ENCODE data around the gene BABAM1. TPM values are rescaled to one million over a fixed set of nuclear protein-coding genes. Genes with fewer than 3 reads are reported as not detected.
A peak's percentile ranks its signal among the peaks of the same experiment; 100 is the strongest.

BABAM1 gene
- total RNA-seq, result 45.8 and 60.9 TPM in 2 replicates

GRCh38 chr19:17266975-17267788, at the start of gene BABAM1:
Gene BABAM1 (plus strand): TSS chr19:17267443. CDS start chr19:17268807, 1,364 bp downstream.
- H3K36me3 ChIP-seq (ENCODE audit: control insufficient read depth, insufficient read depth, low read length), result peaks cover 11% of the 10 kb centered on the region
- FAIRE-seq, result peak; percentile 62
- DNase-seq (ENCODE audit: low read depth), result peak; percentile 99
- H3K27me3 ChIP-seq (ENCODE audit: control insufficient read depth, insufficient read depth, low read length), result no peaks in the 10 kb centered on the region
- peak within 1 kb of the TSS; percentile 73 for H3K4me3 ChIP-seq (ENCODE audit: low read depth, low read length)
- no peak for TF ChIP-seq CTCF (IDR thresholded peaks at IDR 0.05; ENCODE audit: insufficient read depth, low read length, severe bottlenecking)

GRCh38 chr19:17219286-17219685, 48.0 kb upstream of the BABAM1 start:
- Histone ChIP-seq H3K4me3 (ENCODE audit: low read depth, low read length) (no peak overlapping the region), H3K36me3 (ENCODE audit: control insufficient read depth, insufficient read depth, low read length) (peaks cover 6% of the 10 kb centered on the region), H3K27me3 (ENCODE audit: control insufficient read depth, insufficient read depth, low read length) (no peaks in the 10 kb centered on the region)
- no peak for DNase-seq (ENCODE audit: low read depth)
- no peak for FAIRE-seq
- no peak for TF ChIP-seq CTCF (IDR thresholded peaks at IDR 0.05; ENCODE audit: insufficient read depth, low read length, severe bottlenecking)

GRCh38 chr19:17220207-17220758, 47.0 kb upstream of the BABAM1 start:
- peaks cover 6% of the 10 kb centered on the region for H3K36me3 ChIP-seq (ENCODE audit: control insufficient read depth, insufficient read depth, low read length)
- no peak for FAIRE-seq
- DNase-seq (ENCODE audit: low read depth), result peak; percentile 61
- no peak overlapping the region for H3K4me3 ChIP-seq (ENCODE audit: low read depth, low read length)
- no peak for TF ChIP-seq CTCF (IDR thresholded peaks at IDR 0.05; ENCODE audit: insufficient read depth, low read length, severe bottlenecking)
- no peaks in the 10 kb centered on the region for H3K27me3 ChIP-seq (ENCODE audit: control insufficient read depth, insufficient read depth, low read length)

GRCh38 chr19:17225053-17225452, 42.2 kb upstream of the BABAM1 start:
- H3K4me3 ChIP-seq (ENCODE audit: low read depth, low read length), result no peak overlapping the region
- TF ChIP-seq CTCF (IDR thresholded peaks at IDR 0.05; ENCODE audit: insufficient read depth, low read length, severe bottlenecking), result no peak
- FAIRE-seq (no peak), DNase-seq (ENCODE audit: low read depth) (no peak)
- H3K27me3 ChIP-seq (ENCODE audit: control insufficient read depth, insufficient read depth, low read length), result no peaks in the 10 kb centered on the region
- peaks cover 1% of the 10 kb centered on the region for H3K36me3 ChIP-seq (ENCODE audit: control insufficient read depth, insufficient read depth, low read length)

- TF ChIP-seq CTCF (IDR thresholded peaks at IDR 0.05; ENCODE audit: insufficient read depth, low read length, severe bottlenecking), result no peak
- no peak for FAIRE-seq
- peak within 1 kb of the TSS; percentile 68 for H3K4me3 ChIP-seq (ENCODE audit: low read depth, low read length)
Measured at GRCh38 chr19:17226002-17226933, 41.0 kb upstream of the BABAM1 start, which contains the start of gene OCEL1. Gene OCEL1 (plus strand): TSS chr19:17226226. CDS start chr19:17226248, 22 bp downstream.

More at GRCh38 chr19:17226002-17226933, 41.0 kb upstream of the BABAM1 start, which contains the start of gene OCEL1:
- Histone ChIP-seq H3K27me3 (ENCODE audit: control insufficient read depth, insufficient read depth, low read length) (no peaks in the 10 kb centered on the region), H3K36me3 (ENCODE audit: control insufficient read depth, insufficient read depth, low read length) (peaks cover 4% of the 10 kb centered on the region)
- peak; percentile 89 for DNase-seq (ENCODE audit: low read depth)

All from bronchial epithelial cell (primary cell).